ENCODE measurements around the gene FGF7.

DNA sequence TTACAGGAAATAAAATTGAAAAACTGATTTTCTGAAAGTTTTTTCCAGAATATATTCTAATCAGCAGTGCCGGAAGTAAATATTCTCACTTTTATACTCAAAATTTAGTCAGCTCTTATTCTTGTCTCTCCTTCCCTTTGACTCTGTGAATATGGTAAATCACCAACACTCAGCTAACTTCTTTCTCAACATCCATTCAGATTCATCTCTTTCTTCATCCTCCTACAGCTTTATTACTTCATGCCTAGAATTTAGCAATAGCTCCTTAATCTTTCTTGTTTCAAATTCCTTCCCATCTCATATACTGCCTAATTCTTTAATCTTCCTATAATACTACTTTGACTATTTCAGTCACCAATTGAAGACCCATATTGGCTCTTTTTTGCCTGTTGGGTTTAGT, 67.9 kb downstream of the FGF7 start:
- no peak for TF ChIP-seq GATA2 (IDR thresholded peaks at IDR 0.05; ENCODE audit: low read depth, low read length)
- TF ChIP-seq GATA3 (IDR thresholded peaks at IDR 0.05; ENCODE audit: low read depth, low read length): no peak
